Measurements from ENCODE around the gene ATP8A2.

GRCh38 chr13:26046639-26047038 is 674.9 kb downstream of the ATP8A2 start:
- TF ChIP-seq TAF1 (conservative IDR thresholded peaks at IDR 0.05), result no peak
- TF ChIP-seq, protein P1, sequence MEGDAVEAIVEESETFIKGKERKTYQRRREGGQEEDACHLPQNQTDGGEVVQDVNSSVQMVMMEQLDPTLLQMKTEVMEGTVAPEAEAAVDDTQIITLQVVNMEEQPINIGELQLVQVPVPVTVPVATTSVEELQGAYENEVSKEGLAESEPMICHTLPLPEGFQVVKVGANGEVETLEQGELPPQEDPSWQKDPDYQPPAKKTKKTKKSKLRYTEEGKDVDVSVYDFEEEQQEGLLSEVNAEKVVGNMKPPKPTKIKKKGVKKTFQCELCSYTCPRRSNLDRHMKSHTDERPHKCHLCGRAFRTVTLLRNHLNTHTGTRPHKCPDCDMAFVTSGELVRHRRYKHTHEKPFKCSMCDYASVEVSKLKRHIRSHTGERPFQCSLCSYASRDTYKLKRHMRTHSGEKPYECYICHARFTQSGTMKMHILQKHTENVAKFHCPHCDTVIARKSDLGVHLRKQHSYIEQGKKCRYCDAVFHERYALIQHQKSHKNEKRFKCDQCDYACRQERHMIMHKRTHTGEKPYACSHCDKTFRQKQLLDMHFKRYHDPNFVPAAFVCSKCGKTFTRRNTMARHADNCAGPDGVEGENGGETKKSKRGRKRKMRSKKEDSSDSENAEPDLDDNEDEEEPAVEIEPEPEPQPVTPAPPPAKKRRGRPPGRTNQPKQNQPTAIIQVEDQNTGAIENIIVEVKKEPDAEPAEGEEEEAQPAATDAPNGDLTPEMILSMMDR (IDR thresholded peaks at IDR 0.05; ENCODE audit: low read depth, low read length, missing input control), result no peak
- no peak for TF ChIP-seq RXRA (IDR thresholded peaks at IDR 0.05)
- TF ChIP-seq RAD21 (IDR thresholded peaks at IDR 0.05), result no peak
- TF ChIP-seq GABPA (IDR thresholded peaks at IDR 0.05 in 1 of 2, conservative IDR thresholded peaks at IDR 0.05 in 1 of 2), result no peak

Data from liver (tissue), 3 donors.